Loucy (cell line): ENCODE data around the gene PRRC2C.

Experiments used
- H2AFZ ChIP-seq: fragments of 200-600 bp; sonication (generic); 2 replicates; pipeline ENCODE4 v1.6.0; 2016; ENCODE audit warnings: antibody characterized with exemption, mild to moderate bottlenecking, low read length, moderate library complexity
- H3F3A ChIP-seq: fragments of 200-600 bp; 2 replicates; pipeline ENCODE4 v1.6.0; 2016; ENCODE audit warnings: antibody characterized with exemption, low read depth, mild to moderate bottlenecking
- H3K27me3 ChIP-seq: fragments of 200-600 bp; sonication (generic); 2 replicates; pipeline ENCODE4 v1.6.1; 2014; ENCODE audit warnings: low read length, mild to moderate bottlenecking; ENCODE audit not compliant: insufficient read depth, poor library complexity, severe bottlenecking
- H3K36me3 ChIP-seq: fragments of 200-600 bp; sonication (generic); 2 replicates; pipeline ENCODE4 v1.6.1; 2016; ENCODE audit warnings: low read length; ENCODE audit not compliant: insufficient read depth
- H3K4me1 ChIP-seq: fragments of 200-600 bp; sonication (generic); 2 replicates; pipeline ENCODE4 v1.5.1; 2014; ENCODE audit warnings: low read length, mild to moderate bottlenecking; ENCODE audit not compliant: insufficient read depth, poor library complexity, severe bottlenecking
- H3K4me2 ChIP-seq: fragments of 200-600 bp; sonication (generic); 2 replicates; pipeline ENCODE4 v1.6.0; 2014; ENCODE audit warnings: antibody characterized with exemption, low read length, low read depth, mild to moderate bottlenecking; ENCODE audit not compliant: poor library complexity, severe bottlenecking
- H3K4me3 ChIP-seq: fragments of 200-600 bp; sonication (generic); 2 replicates; pipeline ENCODE4 v1.5.1; 2014; ENCODE audit warnings: low read length, mild to moderate bottlenecking, mixed read lengths; ENCODE audit not compliant: poor library complexity, severe bottlenecking
- H3K79me2 ChIP-seq: fragments of 200-600 bp; sonication (generic); 2 replicates; pipeline ENCODE4 v1.6.1; 2014; ENCODE audit warnings: low read length; ENCODE audit not compliant: insufficient read depth
- H3K9ac ChIP-seq: fragments of 200-600 bp; sonication (generic); 2 replicates; pipeline ENCODE4 v1.6.0; 2014; ENCODE audit warnings: mild to moderate bottlenecking, low read depth, low read length, moderate library complexity; ENCODE audit not compliant: poor library complexity, severe bottlenecking
- H3K9me2 ChIP-seq: fragments of 200-600 bp; sonication (generic); replicated peaks from 2 replicates; pipeline ENCODE4 v1.6.1; 2016; ENCODE audit warnings: low read depth, low read length, mixed read lengths
- H3K9me3 ChIP-seq: fragments of 200-600 bp; sonication (generic); 2 replicates; pipeline ENCODE4 v1.6.1; 2014; ENCODE audit warnings: mild to moderate bottlenecking, antibody characterized with exemption, low read length, low read depth; ENCODE audit not compliant: insufficient read depth
- H4K20me1 ChIP-seq: fragments of 200-600 bp; sonication (generic); 2 replicates; pipeline ENCODE4 v1.6.0; 2014; ENCODE audit warnings: antibody characterized with exemption, low read length, mild to moderate bottlenecking; ENCODE audit not compliant: insufficient read depth, poor library complexity, severe bottlenecking
- EZH2phosphoT487 ChIP-seq: fragments of 200-600 bp; IDR thresholded peaks from 2 replicates; pipeline ENCODE4 v1.6.1; 2018; ENCODE audit warnings: antibody characterized with exemption, mild to moderate bottlenecking, moderate library complexity, borderline replicate concordance
- TF ChIP-seq, protein P1 (sequence below): fragments of 200-600 bp; sonication (generic); conservative IDR thresholded peaks from 2 replicates; pipeline ENCODE4 v1.5.1; 2014; ENCODE audit warnings: mild to moderate bottlenecking, antibody characterized with exemption, low read length

Gene PRRC2C

DNA sequence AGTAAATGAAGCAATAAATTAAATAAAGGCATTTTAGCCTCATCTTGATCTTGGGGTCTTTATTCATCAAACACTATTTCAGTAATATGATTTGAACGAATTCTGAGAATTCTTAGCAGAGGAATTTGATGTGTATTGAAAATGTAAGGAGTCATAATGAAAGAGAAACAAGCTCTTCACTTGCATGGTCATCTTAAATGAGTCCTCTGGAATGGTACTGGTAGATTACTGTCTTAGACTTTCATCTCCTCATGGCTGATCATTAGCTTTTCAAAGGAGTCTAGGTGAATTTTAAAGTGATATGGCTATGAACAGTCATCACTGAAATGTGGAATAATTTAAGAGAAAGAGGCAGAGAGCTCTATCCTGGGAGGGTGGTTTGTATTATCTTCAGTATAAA lies 30.0 kb downstream of the PRRC2C start:
- H3K4me2 ChIP-seq, result no peak overlapping the region
- no peak overlapping the region for H3K4me3 ChIP-seq
- H3K9ac ChIP-seq, result no peak overlapping the region
- no peaks in the 10 kb centered on the region for H3K27me3 ChIP-seq
- TF ChIP-seq, protein P1, sequence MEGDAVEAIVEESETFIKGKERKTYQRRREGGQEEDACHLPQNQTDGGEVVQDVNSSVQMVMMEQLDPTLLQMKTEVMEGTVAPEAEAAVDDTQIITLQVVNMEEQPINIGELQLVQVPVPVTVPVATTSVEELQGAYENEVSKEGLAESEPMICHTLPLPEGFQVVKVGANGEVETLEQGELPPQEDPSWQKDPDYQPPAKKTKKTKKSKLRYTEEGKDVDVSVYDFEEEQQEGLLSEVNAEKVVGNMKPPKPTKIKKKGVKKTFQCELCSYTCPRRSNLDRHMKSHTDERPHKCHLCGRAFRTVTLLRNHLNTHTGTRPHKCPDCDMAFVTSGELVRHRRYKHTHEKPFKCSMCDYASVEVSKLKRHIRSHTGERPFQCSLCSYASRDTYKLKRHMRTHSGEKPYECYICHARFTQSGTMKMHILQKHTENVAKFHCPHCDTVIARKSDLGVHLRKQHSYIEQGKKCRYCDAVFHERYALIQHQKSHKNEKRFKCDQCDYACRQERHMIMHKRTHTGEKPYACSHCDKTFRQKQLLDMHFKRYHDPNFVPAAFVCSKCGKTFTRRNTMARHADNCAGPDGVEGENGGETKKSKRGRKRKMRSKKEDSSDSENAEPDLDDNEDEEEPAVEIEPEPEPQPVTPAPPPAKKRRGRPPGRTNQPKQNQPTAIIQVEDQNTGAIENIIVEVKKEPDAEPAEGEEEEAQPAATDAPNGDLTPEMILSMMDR, result no peak
- no peak for TF ChIP-seq EZH2phosphoT487
- H3K36me3 ChIP-seq, result peaks cover 76% of the 10 kb centered on the region
- peaks cover 54% of the 10 kb centered on the region for H3K79me2 ChIP-seq
- H3F3A ChIP-seq, result no peaks in the 10 kb centered on the region
- peaks cover 51% of the 10 kb centered on the region for H4K20me1 ChIP-seq
- H3K9me2 ChIP-seq, result no peaks in the 10 kb centered on the region
- no peaks in the 10 kb centered on the region for H3K4me1 ChIP-seq
- H2AFZ ChIP-seq, result no peak overlapping the region
- H3K9me3 ChIP-seq, result no peaks in the 10 kb centered on the region

DNA sequence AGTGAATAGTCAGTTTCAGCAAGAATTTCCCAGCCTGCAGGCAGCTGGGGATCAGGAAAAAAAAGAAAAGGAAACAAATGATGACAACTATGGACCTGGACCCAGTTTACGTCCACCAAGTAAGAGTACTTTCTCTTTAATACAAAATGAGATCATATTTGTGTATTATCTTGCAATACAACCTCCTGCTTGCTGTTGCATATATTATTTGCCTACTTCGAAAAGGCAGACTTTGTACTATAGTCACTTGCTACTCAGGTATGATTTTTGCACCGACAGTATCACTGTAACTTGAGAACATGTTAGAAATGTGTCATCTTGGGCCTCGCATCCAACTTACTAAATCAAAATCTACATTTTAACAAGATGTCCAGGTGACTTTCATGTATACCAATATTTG lies 30.4 kb downstream of the PRRC2C start:
- Histone ChIP-seq H3K79me2 (peaks cover 49% of the 10 kb centered on the region), H3K4me3 (no peak overlapping the region)

DNA sequence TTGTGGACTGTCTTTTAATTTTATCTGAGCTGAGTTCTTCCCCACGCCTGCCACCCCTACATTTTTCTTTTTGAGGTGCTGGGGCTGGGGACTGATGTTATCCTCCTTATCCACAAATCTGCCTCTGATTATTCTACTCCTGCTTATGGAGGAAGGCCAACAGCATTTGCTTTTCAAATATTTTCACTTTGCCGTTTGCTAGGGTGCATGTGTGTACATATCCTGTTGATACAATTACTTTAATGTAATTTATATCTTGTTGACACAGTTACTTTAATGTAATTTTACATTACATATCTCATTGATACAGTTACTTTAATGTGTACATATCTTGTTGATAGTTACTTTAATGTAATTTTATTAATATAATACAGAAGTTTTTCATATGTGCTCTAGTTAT lies 36.2 kb downstream of the PRRC2C start:
- Histone ChIP-seq H3K9ac (no peak overlapping the region), H3K4me3 (no peak overlapping the region), H3K9me3 (no peaks in the 10 kb centered on the region), H3K36me3 (peaks cover 92% of the 10 kb centered on the region), H3K4me1 (no peaks in the 10 kb centered on the region), H4K20me1 (peaks cover 6% of the 10 kb centered on the region), H3K9me2 (no peaks in the 10 kb centered on the region), H3K4me2 (no peak overlapping the region), H3F3A (no peaks in the 10 kb centered on the region), H3K79me2 (no peaks in the 10 kb centered on the region), H2AFZ (no peak overlapping the region), H3K27me3 (no peaks in the 10 kb centered on the region)
- TF ChIP-seq, protein P1, result no peak
- TF ChIP-seq EZH2phosphoT487, result no peak

More for the DNA sequence above, 30.4 kb downstream of the PRRC2C start:
- Histone ChIP-seq H3K4me1 (no peaks in the 10 kb centered on the region), H2AFZ (no peak overlapping the region), H3K9ac (no peak overlapping the region), H3K9me2 (no peaks in the 10 kb centered on the region), H3K36me3 (peaks cover 78% of the 10 kb centered on the region), H4K20me1 (peaks cover 46% of the 10 kb centered on the region), H3F3A (no peaks in the 10 kb centered on the region), H3K27me3 (no peaks in the 10 kb centered on the region), H3K9me3 (no peaks in the 10 kb centered on the region), H3K4me2 (no peak overlapping the region)
- TF ChIP-seq, protein P1, result no peak
- TF ChIP-seq EZH2phosphoT487, result no peak
